ENCODE results near the gene PRR12.
A peak's percentile ranks its signal among the peaks of the same experiment; 100 is the strongest.

Gene PRR12

DNA sequence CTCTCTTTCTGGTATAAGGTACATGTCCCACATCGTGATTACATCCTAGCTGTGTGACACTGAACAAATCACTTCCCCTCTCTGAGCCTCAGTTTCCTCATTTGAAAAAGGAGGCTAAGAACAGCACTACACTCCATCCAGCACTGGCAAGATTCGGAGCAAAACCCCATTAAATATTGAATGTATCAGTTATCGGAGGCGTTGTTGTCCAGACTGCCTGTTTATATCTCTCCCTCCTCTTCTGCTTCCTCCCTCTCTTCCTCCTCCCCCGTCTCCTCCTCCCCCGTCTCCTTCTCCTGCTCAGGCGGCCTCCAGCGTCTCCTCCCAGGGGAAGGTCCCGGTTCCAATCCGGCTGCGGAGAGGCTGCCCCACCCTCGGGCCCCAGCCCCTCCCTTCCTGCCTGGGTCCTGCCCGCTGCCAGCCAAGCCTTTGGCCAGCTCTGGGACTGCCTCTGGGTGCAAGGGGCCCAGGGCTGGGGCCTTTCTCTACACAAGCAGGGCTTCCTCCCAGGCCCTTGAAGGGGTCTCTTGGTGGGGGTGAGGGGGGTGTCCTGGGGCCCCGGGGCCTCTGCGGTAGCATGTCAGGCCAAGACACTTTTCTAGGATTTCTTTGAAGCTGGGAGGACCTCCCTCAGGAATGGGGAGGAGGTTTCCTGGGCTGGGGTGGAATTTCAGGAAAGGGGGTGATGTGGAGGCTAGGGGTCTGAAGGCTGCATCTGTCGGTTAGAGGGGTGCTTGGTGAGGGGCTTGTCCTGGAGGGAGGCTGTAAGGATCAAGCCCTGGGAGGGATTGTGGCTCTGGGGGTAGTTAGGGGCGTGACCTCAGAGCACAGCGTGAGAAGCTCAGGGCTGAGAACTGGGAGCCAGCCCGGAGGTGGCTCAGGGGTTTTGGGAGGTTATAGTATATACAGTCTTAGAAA, 47.1 kb downstream of the PRR12 start:
- Histone ChIP-seq H3K4me2 (ENCODE audit: low read depth, low read length) (peak overlapping the region; percentile 5; the same call in 1 of the 2 replicates), H3K4me3 (ENCODE audit: low read length) (no peak overlapping the region), H3K27me3 (replicated peaks; ENCODE audit: insufficient read depth, low read length) (0 out of 2 replicates have a peak, but pooled peaks cover 8% of the 10 kb centered on the region), H3K79me2 (ENCODE audit: low read length) (peaks cover 10% of the 10 kb centered on the region), H3K27ac (ENCODE audit: low read length) (no peak overlapping the region), H3K9me3 (replicated peaks; ENCODE audit: insufficient read depth, low read length) (no peaks in the 10 kb centered on the region), H3K4me1 (ENCODE audit: low read length) (peaks cover 8% of the 10 kb centered on the region), H3K36me3 (replicated peaks; ENCODE audit: insufficient read depth, low read length) (no peaks in the 10 kb centered on the region), H3K9ac (ENCODE audit: low read length) (no peak overlapping the region), H3K9me2 (replicated peaks; ENCODE audit: insufficient read depth, low read length) (no peaks in the 10 kb centered on the region), H4K20me1 (ENCODE audit: insufficient read depth, low read length) (no peaks in the 10 kb centered on the region), H2AFZ (ENCODE audit: low read length) (no peak overlapping the region), H3F3A (ENCODE audit: insufficient read depth, low read length) (peaks cover 11% of the 10 kb centered on the region)
- no peak for DNase-seq
- TF ChIP-seq EZH2phosphoT487 (IDR thresholded peaks at IDR 0.05; ENCODE audit: low read length) (no peak), EZH2 (optimal IDR thresholded peaks at IDR 0.05; ENCODE audit: low read depth, low read length) (no peak)
- TF ChIP-seq, protein P1, sequence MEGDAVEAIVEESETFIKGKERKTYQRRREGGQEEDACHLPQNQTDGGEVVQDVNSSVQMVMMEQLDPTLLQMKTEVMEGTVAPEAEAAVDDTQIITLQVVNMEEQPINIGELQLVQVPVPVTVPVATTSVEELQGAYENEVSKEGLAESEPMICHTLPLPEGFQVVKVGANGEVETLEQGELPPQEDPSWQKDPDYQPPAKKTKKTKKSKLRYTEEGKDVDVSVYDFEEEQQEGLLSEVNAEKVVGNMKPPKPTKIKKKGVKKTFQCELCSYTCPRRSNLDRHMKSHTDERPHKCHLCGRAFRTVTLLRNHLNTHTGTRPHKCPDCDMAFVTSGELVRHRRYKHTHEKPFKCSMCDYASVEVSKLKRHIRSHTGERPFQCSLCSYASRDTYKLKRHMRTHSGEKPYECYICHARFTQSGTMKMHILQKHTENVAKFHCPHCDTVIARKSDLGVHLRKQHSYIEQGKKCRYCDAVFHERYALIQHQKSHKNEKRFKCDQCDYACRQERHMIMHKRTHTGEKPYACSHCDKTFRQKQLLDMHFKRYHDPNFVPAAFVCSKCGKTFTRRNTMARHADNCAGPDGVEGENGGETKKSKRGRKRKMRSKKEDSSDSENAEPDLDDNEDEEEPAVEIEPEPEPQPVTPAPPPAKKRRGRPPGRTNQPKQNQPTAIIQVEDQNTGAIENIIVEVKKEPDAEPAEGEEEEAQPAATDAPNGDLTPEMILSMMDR (IDR thresholded peaks at IDR 0.05; ENCODE audit: low read length) = no peak

GRCh38 chr19:49639401-49640112, 48.6 kb downstream of the PRR12 start:
- no peaks in the 10 kb centered on the region for H4K20me1 ChIP-seq (ENCODE audit: insufficient read depth, low read length)
- 0 out of 2 replicates have a peak, but pooled peaks cover 8% of the 10 kb centered on the region for H3K27me3 ChIP-seq (replicated peaks; ENCODE audit: insufficient read depth, low read length)
- no peak for DNase-seq
- H3K4me2 ChIP-seq (ENCODE audit: low read depth, low read length) = peak overlapping the region; percentile 85
- no peaks in the 10 kb centered on the region for H3K9me3 ChIP-seq (replicated peaks; ENCODE audit: insufficient read depth, low read length)
- no peaks in the 10 kb centered on the region for H3K36me3 ChIP-seq (replicated peaks; ENCODE audit: insufficient read depth, low read length)
- H3K79me2 ChIP-seq (ENCODE audit: low read length) = peaks cover 24% of the 10 kb centered on the region
- TF ChIP-seq EZH2phosphoT487 (IDR thresholded peaks at IDR 0.05; ENCODE audit: low read length) = no peak
- TF ChIP-seq EZH2 (optimal IDR thresholded peaks at IDR 0.05; ENCODE audit: low read depth, low read length) = no peak
- TF ChIP-seq, protein P1 (IDR thresholded peaks at IDR 0.05; ENCODE audit: low read length) = no peak
- H3F3A ChIP-seq (ENCODE audit: insufficient read depth, low read length) = peaks cover 11% of the 10 kb centered on the region
- H2AFZ ChIP-seq (ENCODE audit: low read length) = peak overlapping the region; percentile 60
- peak overlapping the region; percentile 43; the same call in 1 of the 2 replicates for H3K9ac ChIP-seq (ENCODE audit: low read length)
- H3K4me1 ChIP-seq (ENCODE audit: low read length) = peaks cover 13% of the 10 kb centered on the region
- no peak overlapping the region for H3K27ac ChIP-seq (ENCODE audit: low read length)
- H3K4me3 ChIP-seq (ENCODE audit: low read length) = peak overlapping the region; percentile 58
- no peaks in the 10 kb centered on the region for H3K9me2 ChIP-seq (replicated peaks; ENCODE audit: insufficient read depth, low read length)

DNA sequence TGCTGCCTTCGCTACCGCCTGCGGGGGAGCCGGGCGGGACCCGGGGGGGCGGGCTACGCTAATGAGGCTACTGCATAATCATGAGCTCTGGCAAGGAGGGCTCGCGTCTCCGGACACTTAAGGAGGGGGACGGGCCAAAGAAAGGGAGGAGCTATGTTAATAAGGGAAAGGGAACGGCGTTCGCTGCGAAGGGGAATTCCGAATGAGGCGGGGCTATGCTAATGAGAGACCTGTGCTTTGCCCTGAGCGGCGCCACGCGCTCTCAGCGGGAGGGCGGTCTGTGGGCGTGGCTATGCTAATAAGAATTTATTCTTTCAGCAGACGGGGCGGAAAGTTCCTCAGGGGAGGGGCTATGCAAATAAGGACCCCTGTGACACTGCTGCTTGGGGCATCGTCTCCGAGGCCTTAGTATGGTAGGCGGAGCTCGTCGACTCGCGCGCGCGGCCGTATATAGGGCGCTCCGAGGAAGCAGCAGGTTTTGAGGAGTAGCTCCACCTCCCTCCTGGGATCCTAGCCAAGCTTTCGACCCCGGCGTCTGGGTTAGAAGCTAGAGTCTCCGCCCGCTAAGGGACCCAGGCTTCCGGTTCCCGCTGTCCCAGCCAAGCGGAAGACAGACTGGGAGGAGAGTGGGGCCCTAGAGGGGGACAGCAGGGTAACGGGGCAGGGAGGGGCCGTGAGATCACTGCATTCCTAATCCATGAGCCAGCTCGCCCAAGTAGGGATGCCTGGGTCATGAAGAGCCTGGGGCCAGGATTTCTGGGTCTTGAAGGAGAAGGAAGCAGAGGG, 49.3 kb downstream of the PRR12 start, which contains the start of gene RRAS:
Gene RRAS, minus strand, starts transcription at position 31 of the 786 bp plus-strand sequence. CDS start 45 bp downstream, outside the sequence.
- peaks cover 13% of the 10 kb centered on the region for H3K4me1 ChIP-seq (ENCODE audit: low read length)
- DNase-seq = peak; percentile 99
- H3K79me2 ChIP-seq (ENCODE audit: low read length) = peaks cover 32% of the 10 kb centered on the region
- H3K9me3 ChIP-seq (replicated peaks; ENCODE audit: insufficient read depth, low read length) = no peaks in the 10 kb centered on the region
- no peaks in the 10 kb centered on the region for H4K20me1 ChIP-seq (ENCODE audit: insufficient read depth, low read length)
- peaks cover 11% of the 10 kb centered on the region for H3F3A ChIP-seq (ENCODE audit: insufficient read depth, low read length)
- H2AFZ ChIP-seq (ENCODE audit: low read length) = peak within 1 kb of the TSS; percentile 60
- no peaks in the 10 kb centered on the region for H3K36me3 ChIP-seq (replicated peaks; ENCODE audit: insufficient read depth, low read length)
- peak within 1 kb of the TSS; percentile 93 for H3K4me2 ChIP-seq (ENCODE audit: low read depth, low read length)
- peak within 1 kb of the TSS; percentile 81 for H3K4me3 ChIP-seq (ENCODE audit: low read length)
- no peaks in the 10 kb centered on the region for H3K9me2 ChIP-seq (replicated peaks; ENCODE audit: insufficient read depth, low read length)
- TF ChIP-seq, protein P1 (IDR thresholded peaks at IDR 0.05; ENCODE audit: low read length) = no peak
- TF ChIP-seq EZH2phosphoT487 (IDR thresholded peaks at IDR 0.05; ENCODE audit: low read length) = no peak
- no peak for TF ChIP-seq EZH2 (optimal IDR thresholded peaks at IDR 0.05; ENCODE audit: low read depth, low read length)
- H3K9ac ChIP-seq (ENCODE audit: low read length) = peak within 1 kb of the TSS; percentile 95
- H3K27ac ChIP-seq (ENCODE audit: low read length) = peak within 1 kb of the TSS; percentile 95
- H3K27me3 ChIP-seq (replicated peaks; ENCODE audit: insufficient read depth, low read length) = 0 out of 2 replicates have a peak, but pooled peaks cover 8% of the 10 kb centered on the region
